Panc1 (cell line): ENCODE results near the gene OAS2.

Source experiments
- POLR2AphosphoS5 ChIP-seq: IDR thresholded peaks from 2 replicates; pipeline ENCODE4 v1.6.1; 2012; ENCODE audit warnings: mild to moderate bottlenecking, low read depth, low read length, moderate library complexity
- TF ChIP-seq, protein P1 (sequence below): fragments of 450-650 bp; IDR thresholded peaks from 2 replicates; pipeline ENCODE4 v1.5.1; 2017; ENCODE audit warnings: mild to moderate bottlenecking

DNA sequence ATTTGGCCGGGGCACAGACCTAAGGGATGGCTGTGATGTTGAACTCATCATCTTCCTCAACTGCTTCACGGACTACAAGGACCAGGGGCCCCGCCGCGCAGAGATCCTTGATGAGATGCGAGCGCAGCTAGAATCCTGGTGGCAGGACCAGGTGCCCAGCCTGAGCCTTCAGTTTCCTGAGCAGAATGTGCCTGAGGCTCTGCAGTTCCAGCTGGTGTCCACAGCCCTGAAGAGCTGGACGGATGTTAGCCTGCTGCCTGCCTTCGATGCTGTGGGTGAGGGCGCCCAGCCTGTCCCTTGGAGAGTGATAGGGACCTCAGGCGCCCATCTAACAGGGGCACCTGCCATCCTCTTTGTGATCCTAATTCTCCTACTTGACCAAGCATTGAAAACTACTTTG lies 27.6 kb upstream of the OAS2 start:
- no peak for TF ChIP-seq POLR2AphosphoS5
- TF ChIP-seq, protein P1, sequence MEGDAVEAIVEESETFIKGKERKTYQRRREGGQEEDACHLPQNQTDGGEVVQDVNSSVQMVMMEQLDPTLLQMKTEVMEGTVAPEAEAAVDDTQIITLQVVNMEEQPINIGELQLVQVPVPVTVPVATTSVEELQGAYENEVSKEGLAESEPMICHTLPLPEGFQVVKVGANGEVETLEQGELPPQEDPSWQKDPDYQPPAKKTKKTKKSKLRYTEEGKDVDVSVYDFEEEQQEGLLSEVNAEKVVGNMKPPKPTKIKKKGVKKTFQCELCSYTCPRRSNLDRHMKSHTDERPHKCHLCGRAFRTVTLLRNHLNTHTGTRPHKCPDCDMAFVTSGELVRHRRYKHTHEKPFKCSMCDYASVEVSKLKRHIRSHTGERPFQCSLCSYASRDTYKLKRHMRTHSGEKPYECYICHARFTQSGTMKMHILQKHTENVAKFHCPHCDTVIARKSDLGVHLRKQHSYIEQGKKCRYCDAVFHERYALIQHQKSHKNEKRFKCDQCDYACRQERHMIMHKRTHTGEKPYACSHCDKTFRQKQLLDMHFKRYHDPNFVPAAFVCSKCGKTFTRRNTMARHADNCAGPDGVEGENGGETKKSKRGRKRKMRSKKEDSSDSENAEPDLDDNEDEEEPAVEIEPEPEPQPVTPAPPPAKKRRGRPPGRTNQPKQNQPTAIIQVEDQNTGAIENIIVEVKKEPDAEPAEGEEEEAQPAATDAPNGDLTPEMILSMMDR = no peak
